ENCODE results near the gene FOXN4.

DNA sequence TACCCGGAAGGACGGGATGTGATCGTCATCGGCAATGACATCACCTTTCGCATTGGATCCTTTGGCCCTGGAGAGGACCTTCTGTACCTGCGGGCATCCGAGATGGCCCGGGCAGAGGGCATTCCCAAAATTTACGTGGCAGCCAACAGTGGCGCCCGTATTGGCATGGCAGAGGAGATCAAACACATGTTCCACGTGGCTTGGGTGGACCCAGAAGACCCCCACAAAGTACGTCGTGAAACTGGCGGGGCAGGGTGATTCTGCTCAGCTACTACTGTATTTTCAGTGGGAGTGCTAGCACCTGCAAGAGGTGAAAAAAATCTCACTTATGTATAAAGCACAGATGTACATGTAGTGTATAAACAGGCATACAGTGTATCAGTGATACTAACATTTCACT is 62.9 kb downstream of the FOXN4 start:
- TF ChIP-seq GATA2 (IDR thresholded peaks at IDR 0.05; ENCODE audit: low read depth, low read length) (no peak), GATA3 (IDR thresholded peaks at IDR 0.05; ENCODE audit: low read depth, low read length) (no peak)

Measured in SH-SY5Y (cell line).